HG03442 (cell line): ENCODE results near the gene AP5S1.
"Not testable (repeated sequence)": the region's sequence is repeated elsewhere in the genome, so short reads cannot be mapped to it uniquely, and the experiment has no call there.

Source experiments
- ATAC-seq: cut with Tn5 transposase; IDR thresholded peaks from one replicate; pipeline ENCODE4 v1.9.1; 2021; ENCODE audit warnings: mild to moderate bottlenecking, moderate library complexity; ENCODE audit not compliant: unreplicated experiment

AP5S1 gene

GRCh38 chr20:3811467-3812258 lies 8.7 kb upstream of the AP5S1 start:
- ATAC-seq = no peak

GRCh38 chr20:3812259-3812681 lies 8.1 kb upstream of the AP5S1 start:
- ATAC-seq = no peak

- ATAC-seq = no peak
These were observed 7.1 kb upstream of the AP5S1 start for GRCh38 chr20:3812975-3813847.

GRCh38 chr20:3813848-3814581 lies 6.3 kb upstream of the AP5S1 start:
- no peak for ATAC-seq

- ATAC-seq = no peak
These were observed 5.3 kb upstream of the AP5S1 start for GRCh38 chr20:3814928-3815495.

GRCh38 chr20:3815703-3816315 lies 4.5 kb upstream of the AP5S1 start:
- no peak for ATAC-seq

GRCh38 chr20:3818155-3819151 lies 1.9 kb upstream of the AP5S1 start:
- no peak for ATAC-seq

GRCh38 chr20:3819411-3820047 lies 818 bp upstream of the AP5S1 start:
- ATAC-seq = no peak

GRCh38 chr20:3820901-3821727 lies 767 bp downstream of the AP5S1 start:
- ATAC-seq = no peak

GRCh38 chr20:3821996-3822395 lies 1.6 kb downstream of the AP5S1 start:
- no peak for ATAC-seq

- ATAC-seq = no peak
These were observed 3.5 kb downstream of the AP5S1 start for GRCh38 chr20:3823881-3824280.

- no peak for ATAC-seq
These were observed 5.2 kb downstream of the AP5S1 start for GRCh38 chr20:3825526-3825925.

GRCh38 chr20:3826420-3826819 lies 6.1 kb downstream of the AP5S1 start:
- no peak for ATAC-seq

GRCh38 chr20:3828798-3829197 lies 8.5 kb downstream of the AP5S1 start:
- no peak for ATAC-seq

GRCh38 chr20:3829891-3830290 lies 9.5 kb downstream of the AP5S1 start:
- ATAC-seq = not testable (repeated sequence)

- ATAC-seq = no peak
These were observed 15.8 kb downstream of the AP5S1 start for GRCh38 chr20:3836132-3836531.

GRCh38 chr20:3839328-3839727 lies 19.0 kb downstream of the AP5S1 start:
- no peak for ATAC-seq

- not testable (repeated sequence) for ATAC-seq
These were observed 19.9 kb downstream of the AP5S1 start for GRCh38 chr20:3840201-3840600.
